IMR-90 (cell line): ENCODE results near the gene NTM.

ENCODE experiments used
- CEBPB ChIP-seq: IDR thresholded peaks from 2 replicates; pipeline ENCODE4 v1.6.1; 2012; ENCODE audit warnings: low read depth, low read length, improper control_type of control experiment
- MAFK ChIP-seq: IDR thresholded peaks from 2 replicates; pipeline ENCODE4 v1.6.1; 2012; ENCODE audit warnings: low read depth, low read length, improper control_type of control experiment
- MAZ ChIP-seq: IDR thresholded peaks from 2 replicates; pipeline ENCODE4 v1.6.1; 2012; ENCODE audit warnings: low read depth, mild to moderate bottlenecking, low read length, improper control_type of control experiment, moderate library complexity, borderline replicate concordance
- MXI1 ChIP-seq: IDR thresholded peaks from 2 replicates; pipeline ENCODE4 v1.6.1; 2012; ENCODE audit warnings: low read depth, mild to moderate bottlenecking, low read length, moderate library complexity, borderline replicate concordance
- NFE2L2 ChIP-seq: fragments of 150-350 bp; IDR thresholded peaks from 2 replicates; pipeline ENCODE4 v1.6.1; 2016; ENCODE audit warnings: low read depth, mild to moderate bottlenecking, low read length
- POLR2A ChIP-seq: IDR thresholded peaks from 2 replicates; pipeline ENCODE4 v1.6.1; 2012; ENCODE audit warnings: mild to moderate bottlenecking, low read depth, low read length
- RAD21 ChIP-seq: IDR thresholded peaks from 2 replicates; pipeline ENCODE4 v1.6.1; 2012; ENCODE audit warnings: low read length, improper control_type of control experiment
- RCOR1 ChIP-seq: IDR thresholded peaks from 2 replicates; pipeline ENCODE4 v1.6.1; 2012; ENCODE audit warnings: mild to moderate bottlenecking, low read length, improper control_type of control experiment; ENCODE audit not compliant: insufficient replicate concordance
- RFX5 ChIP-seq: IDR thresholded peaks from 2 replicates; pipeline ENCODE4 v1.8.0; 2012; ENCODE audit warnings: low read depth, mild to moderate bottlenecking, low read length, moderate library complexity
- TF ChIP-seq, protein P1 (sequence below): conservative IDR thresholded peaks from 2 replicates; pipeline ENCODE4 v1.5.1; 2012; ENCODE audit warnings: mild to moderate bottlenecking, low read depth, low read length, improper control_type of control experiment
- TF ChIP-seq, protein P2 (sequence below): fragments of 150-350 bp; IDR thresholded peaks from 2 replicates; pipeline ENCODE4 v1.6.1; 2016; ENCODE audit warnings: low read depth, mild to moderate bottlenecking, low read length, moderate library complexity, borderline replicate concordance
- TF ChIP-seq, protein P3 (sequence below): fragments of 150-350 bp; IDR thresholded peaks from 2 replicates; pipeline ENCODE4 v1.6.1; 2017; ENCODE audit warnings: mild to moderate bottlenecking, antibody characterized with exemption, low read length, low read depth

DNA sequence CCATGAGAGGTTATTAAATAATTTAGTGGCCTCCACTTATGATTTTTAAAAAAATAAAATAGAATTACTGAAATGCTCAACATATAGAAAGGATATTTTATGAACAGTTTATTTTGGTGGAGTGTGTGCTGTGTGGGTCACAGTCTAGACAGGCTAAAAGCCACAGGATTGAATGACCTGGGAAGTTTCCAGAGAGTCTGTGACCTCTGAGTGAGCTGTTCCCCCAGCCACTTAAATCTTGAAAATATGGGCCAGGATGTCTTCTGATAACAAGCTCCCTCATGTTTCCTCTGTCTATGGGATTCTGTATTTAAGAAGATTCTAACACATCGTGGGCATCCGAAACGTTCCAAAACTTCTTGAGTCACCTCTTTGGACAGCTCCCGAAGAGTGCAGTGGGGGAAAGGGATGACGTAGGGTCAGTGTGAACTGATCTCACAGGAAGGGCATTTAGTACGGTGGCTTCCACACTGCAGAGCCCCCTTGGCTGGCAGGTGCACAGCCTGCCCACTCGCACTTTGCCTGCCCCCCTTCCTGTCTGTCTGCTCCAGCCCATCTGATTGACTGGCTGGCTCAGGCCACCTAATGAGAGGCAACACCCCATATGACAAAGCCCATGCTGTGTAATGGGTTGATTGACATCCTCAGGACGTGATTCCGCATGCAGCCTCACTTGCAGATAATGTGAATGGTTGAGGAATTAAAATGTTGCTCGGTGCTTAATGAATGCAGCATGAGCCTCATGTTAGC lies 97.4 kb downstream of the NTM start:
- TF ChIP-seq, protein P1, sequence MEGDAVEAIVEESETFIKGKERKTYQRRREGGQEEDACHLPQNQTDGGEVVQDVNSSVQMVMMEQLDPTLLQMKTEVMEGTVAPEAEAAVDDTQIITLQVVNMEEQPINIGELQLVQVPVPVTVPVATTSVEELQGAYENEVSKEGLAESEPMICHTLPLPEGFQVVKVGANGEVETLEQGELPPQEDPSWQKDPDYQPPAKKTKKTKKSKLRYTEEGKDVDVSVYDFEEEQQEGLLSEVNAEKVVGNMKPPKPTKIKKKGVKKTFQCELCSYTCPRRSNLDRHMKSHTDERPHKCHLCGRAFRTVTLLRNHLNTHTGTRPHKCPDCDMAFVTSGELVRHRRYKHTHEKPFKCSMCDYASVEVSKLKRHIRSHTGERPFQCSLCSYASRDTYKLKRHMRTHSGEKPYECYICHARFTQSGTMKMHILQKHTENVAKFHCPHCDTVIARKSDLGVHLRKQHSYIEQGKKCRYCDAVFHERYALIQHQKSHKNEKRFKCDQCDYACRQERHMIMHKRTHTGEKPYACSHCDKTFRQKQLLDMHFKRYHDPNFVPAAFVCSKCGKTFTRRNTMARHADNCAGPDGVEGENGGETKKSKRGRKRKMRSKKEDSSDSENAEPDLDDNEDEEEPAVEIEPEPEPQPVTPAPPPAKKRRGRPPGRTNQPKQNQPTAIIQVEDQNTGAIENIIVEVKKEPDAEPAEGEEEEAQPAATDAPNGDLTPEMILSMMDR = no peak
- no peak for TF ChIP-seq NFE2L2
- TF ChIP-seq POLR2A = no peak
- TF ChIP-seq CEBPB = no peak
- no peak for TF ChIP-seq RCOR1
- TF ChIP-seq MAZ = no peak
- TF ChIP-seq RAD21 = no peak
- no peak for TF ChIP-seq MAFK
- TF ChIP-seq, protein P2, sequence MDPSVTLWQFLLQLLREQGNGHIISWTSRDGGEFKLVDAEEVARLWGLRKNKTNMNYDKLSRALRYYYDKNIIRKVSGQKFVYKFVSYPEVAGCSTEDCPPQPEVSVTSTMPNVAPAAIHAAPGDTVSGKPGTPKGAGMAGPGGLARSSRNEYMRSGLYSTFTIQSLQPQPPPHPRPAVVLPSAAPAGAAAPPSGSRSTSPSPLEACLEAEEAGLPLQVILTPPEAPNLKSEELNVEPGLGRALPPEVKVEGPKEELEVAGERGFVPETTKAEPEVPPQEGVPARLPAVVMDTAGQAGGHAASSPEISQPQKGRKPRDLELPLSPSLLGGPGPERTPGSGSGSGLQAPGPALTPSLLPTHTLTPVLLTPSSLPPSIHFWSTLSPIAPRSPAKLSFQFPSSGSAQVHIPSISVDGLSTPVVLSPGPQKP = no peak
- TF ChIP-seq, protein P3, sequence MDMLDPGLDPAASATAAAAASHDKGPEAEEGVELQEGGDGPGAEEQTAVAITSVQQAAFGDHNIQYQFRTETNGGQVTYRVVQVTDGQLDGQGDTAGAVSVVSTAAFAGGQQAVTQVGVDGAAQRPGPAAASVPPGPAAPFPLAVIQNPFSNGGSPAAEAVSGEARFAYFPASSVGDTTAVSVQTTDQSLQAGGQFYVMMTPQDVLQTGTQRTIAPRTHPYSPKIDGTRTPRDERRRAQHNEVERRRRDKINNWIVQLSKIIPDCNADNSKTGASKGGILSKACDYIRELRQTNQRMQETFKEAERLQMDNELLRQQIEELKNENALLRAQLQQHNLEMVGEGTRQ = no peak
- TF ChIP-seq RFX5 = no peak
- no peak for TF ChIP-seq MXI1
